ENCODE measurements around the gene IDI2.
"Not testable (repeated sequence)": the region's sequence is repeated elsewhere in the genome, so short reads cannot be mapped to it uniquely, and the experiment has no call there.

IDI2 gene

GRCh38 chr10:1045415-1045814 lies 19.8 kb upstream of the IDI2 start:
- no peak for DNase-seq

- no peak for DNase-seq
These were observed 19.3 kb upstream of the IDI2 start for GRCh38 chr10:1044964-1045363.

- no peak for DNase-seq
These were observed 18.5 kb upstream of the IDI2 start for GRCh38 chr10:1044146-1044545.

GRCh38 chr10:1043532-1043995 lies 17.9 kb upstream of the IDI2 start:
- DNase-seq = no peak

- no peak for DNase-seq
These were observed 15.9 kb upstream of the IDI2 start for GRCh38 chr10:1041514-1041913.

DNA sequence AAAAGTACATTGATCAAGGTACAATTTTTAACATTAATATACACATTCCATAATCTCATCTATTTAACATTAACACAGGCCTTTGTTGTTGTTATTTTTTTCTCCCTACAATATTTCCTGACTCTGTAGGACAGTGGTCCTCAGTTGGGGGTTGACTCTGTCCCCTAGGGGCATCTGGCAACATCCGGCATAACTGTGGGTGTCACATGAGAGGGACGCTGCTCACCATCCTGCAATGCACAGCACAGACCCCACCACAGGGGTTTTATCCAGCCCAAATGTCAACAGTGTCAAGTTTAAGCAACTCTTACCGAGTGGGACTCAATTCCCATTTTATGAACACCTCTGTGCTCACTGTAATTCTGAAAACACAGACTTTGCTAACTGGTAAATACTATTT lies 14.5 kb upstream of the IDI2 start:
- no peak for DNase-seq

DNA sequence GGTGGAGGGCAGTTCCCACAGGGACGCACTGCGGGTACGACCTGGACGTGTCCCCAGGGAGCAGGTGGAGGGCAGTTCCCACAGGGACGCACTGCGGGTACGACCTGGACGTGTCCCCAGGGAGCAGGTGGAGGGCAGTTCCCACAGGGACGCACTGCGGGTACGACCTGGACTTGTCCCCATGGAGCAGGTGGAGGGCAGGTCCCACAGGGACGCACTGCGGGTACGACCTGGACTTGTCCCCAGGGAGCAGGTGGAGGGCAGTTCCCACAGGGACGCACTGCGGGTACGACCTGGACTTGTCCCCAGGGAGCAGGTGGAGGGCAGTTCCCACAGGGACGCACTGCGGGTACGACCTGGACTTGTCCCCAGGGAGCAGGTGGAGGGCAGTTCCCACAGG lies 13.1 kb upstream of the IDI2 start:
- DNase-seq = not testable (repeated sequence)

- no peak for DNase-seq
These were observed 11.4 kb upstream of the IDI2 start for GRCh38 chr10:1037098-1037497.

DNA sequence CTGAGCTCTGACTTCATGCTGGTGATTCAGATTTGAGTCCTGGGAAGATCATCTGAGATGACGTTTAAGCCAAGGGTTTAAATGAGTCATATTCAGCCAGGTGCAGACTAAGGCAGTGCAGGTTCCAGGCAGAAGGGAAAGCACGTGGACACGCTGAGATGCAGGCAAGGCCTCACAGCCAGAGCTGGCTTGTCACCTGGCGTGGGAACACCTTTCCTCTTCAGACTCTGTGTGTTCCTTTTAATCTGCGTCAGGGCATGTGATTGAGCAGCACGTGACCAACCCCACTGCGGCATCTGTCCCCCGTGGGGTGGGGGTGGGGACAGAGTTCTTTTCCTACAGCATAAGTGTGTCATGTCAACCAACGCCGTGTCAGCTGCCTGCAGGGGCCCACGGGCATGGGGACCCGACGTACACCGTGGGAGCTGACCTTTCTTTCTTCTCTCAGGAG lies 10.7 kb upstream of the IDI2 start:
- no peak for DNase-seq

DNA sequence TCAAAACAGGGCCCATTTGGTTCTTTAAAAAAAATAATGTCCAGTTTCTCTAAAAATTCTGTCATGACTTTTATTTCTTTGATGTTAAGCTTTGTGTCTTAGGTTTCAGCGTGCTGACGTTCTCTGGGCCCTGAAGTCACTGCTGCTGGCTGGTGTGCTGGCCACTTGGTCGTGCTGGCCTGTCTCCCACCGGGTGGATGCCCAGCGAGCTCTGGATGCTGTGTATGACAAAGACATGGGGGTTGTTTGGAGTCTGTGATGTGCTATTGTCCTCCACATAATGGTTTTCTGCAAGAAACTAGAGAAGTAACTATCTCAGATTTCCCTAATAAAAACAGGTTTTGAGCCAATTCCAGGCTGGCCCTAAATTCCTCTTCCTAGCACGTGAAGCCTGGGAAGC lies 9.5 kb upstream of the IDI2 start:
- no peak for DNase-seq

DNA sequence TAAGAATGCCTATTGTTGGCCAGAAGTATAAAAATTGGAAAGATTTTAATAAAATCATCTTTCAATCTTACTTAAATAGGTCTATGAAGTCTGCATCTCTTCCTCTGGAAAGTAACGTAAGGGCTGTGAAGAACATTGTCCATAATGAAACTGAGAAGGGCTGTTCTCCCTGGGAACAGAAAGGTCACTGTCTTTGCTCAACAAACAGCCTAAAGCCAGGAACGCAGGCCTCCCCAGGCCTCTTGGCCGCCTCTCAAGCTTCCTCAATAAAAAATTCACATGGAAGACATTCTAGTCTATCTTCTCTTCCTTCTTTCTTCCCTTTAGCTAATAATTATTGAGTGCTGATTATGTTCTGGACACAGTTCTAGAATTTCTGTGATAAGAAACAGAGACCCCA lies 9.1 kb upstream of the IDI2 start:
- DNase-seq = no peak

GRCh38 chr10:1033601-1034000 lies 7.9 kb upstream of the IDI2 start:
- no peak for DNase-seq

DNA sequence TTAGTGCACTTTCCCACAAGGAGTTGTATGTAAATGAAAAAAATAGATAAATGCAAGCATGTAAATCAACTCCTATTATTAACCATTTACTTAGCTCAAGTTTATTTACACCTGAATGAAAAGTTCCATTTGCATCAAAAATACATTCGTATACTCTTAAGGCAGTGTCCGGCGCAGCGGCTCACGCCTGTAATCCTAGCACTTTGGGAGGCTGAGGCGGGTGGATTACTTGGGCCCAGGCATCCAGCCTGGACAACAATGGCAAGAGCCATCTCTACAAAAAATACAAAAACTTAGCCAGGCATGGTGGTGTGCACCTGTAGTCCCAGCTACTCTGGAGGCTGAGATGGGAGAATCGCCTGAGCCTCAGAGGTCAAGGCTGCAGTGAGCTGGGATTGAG lies 4.2 kb upstream of the IDI2 start:
- DNase-seq = no peak

DNA sequence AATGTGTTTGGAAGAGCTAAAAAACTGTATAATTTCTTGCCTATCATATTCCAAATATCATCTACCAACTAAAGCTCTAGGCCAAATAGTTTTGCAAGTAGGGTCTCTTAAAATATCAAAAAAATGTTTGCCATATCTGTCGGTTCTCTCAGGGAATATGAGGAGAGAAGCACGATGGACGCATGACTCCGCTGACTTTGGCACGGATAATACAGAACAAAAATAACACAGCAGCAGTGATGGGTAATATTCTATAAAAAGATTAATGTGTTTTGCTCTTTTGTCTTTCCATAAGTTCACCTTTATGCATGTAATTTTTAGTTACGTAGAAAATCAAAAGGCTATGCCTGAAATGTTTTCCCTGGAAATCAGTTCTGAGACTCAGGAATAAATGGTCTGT lies 919 bp upstream of the IDI2 start:
- no peak for DNase-seq

GRCh38 chr10:1024103-1024502 lies 1.6 kb downstream of the IDI2 start:
- DNase-seq = no peak

- no peak for DNase-seq
These were observed 3.2 kb downstream of the IDI2 start for GRCh38 chr10:1022413-1022812.

GRCh38 chr10:1020958-1021357 lies 4.7 kb downstream of the IDI2 start:
- no peak for DNase-seq

- DNase-seq = no peak
These were observed 5.2 kb downstream of the IDI2 start for GRCh38 chr10:1020460-1020859.

DNA sequence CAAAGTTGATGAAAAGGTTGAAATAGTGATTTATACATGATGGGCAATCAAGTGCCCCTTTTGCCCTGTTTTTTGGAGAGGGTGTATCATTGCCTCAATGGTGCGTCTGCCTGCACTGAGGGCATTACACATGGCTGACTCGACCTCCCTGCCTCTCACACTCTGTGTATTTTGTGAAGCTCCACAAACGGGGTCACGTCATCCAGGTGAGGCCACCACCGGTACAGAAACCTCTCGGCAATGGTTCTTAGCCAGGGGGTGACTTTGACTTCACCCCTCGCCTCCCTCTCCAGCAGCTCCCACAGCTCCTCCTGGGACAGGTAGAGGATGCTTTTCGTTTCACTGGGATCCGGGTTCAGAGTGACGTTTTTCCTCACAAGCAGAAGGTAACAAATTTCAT lies 6.3 kb downstream of the IDI2 start:
- no peak for DNase-seq

DNA sequence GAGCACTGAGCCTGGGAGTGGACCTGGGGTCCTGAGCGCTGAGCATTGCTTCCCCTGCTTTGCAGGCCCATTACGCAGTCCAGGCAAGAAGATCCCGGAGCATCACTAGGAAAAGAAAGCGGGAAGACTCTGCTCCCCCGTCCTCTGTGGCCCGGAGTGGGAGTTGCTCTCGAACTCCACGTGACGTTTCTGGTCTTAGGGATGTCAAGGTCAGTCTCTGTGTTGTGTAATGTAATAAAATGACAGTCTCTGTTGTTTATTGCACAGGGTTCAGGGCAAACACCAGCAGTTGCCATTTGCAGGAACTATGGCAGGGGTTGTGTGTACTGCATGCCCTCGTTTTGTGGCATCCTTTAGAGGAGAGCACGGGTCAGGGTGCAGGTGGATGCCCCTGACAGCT lies 10.0 kb downstream of the IDI2 start:
- no peak for DNase-seq

DNA sequence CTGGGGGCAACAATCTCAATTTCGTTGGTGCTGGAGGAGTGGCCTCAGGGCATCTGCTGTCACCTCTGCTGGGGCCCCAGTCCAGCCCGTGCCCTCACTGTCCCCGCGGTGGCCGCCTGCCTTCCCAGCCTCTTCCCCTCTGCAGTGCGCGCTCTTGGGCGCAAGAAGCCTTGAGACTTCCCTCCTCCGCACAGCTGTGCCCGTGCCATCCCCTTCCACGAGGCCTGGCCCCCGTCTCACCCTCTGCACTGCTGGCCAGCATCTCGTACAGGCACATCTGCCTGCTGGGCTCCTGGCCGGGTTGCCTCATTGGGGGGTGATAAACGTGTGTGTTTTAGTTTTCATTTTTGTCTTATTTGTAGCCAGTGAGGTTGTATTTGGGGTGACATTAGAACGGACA lies 14.0 kb downstream of the IDI2 start:
- no peak for DNase-seq

DNA sequence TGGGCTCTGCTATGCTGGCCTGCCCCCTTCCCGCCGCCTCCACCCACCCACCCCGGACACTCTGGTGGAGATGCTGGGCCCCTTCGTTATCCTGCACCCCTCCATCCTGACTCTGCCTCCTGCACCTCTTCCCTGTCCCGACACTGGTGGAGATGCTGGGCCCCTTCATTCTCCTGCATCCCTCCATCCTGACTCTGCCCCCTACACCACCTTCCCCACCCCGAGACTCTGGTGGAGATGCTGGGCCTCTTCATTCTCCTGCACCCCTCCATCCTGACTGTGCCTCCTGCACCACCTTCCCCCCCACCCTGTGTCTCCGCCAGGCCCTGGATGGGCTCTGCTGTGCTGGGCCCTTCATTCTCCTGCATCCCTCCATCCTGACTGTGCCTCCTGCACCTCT lies 15.0 kb downstream of the IDI2 start:
- DNase-seq = no peak

GRCh38 chr10:1009947-1010346 lies 15.7 kb downstream of the IDI2 start:
- not testable (repeated sequence) for DNase-seq

DNA sequence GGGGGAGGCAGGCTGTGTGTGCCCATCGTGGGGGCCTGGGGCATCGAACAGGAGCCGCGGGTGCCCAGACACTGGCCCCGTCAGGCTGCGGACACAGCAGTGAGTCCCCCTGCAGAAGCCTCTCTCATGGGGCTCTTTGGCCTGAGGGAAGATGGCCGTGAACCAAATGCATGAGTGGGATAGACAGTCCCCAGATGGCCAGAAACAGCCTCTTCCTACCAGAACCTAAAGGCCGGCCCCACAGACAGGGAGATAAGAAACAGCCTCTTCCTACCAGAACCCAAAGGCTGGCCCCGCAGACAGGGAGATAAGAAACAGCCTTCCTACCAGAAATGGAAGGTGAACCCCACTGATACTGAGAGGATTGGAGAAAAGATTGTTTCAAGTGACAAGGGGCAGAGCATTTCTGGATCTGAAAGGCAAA lies 16.6 kb downstream of the IDI2 start:
- no peak for DNase-seq

DNA sequence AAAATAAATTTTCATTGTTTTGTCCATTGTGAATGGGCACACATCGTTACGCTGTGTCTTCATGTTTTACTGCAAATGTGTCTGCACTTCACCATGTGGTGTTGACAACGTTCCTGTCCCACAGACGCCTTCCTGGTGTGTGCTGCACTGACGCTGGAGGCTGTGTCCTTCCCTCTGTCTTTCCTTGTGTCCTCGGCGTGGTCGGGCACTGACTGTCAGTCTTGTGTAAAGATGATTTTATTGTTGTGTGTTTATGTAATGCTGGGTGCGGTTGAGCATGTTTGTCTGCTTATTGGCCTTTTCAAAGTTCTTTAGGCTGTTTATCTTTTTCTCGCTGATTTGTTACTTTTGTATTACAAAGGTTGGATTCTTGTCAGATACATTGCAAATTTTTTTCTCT lies 18.1 kb downstream of the IDI2 start:
- no peak for DNase-seq

DNA sequence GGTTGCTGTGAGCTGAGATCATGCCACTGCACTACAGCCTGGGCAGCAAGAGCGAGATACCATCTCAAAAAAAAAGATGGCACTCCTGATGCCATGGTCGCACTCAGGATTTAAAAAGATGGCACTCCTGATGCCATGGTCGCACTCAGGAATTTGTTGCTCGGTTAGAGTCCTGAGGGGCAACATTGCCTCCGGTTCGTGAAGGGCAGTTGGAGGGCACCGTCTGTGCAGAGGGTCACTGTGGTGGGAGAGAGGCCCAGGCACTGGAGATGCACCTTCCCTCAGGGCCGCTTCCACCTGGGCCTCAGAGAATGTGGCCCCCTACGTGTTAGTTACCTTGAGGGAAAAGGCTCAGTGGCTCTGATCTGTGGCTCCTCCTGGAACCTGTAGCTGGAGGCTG lies 19.1 kb downstream of the IDI2 start:
- no peak for DNase-seq

Measured in NCI-H1105 (cell line).